ENCODE measurements around the gene UGT1A1. TPM values are rescaled to one million over a fixed set of nuclear protein-coding genes. Genes with fewer than 3 reads are reported as not detected.

Gene UGT1A1
- total RNA-seq: 1 to 10 TPM in 1 of 4 donors, under 1 TPM in 2, not detected in 1; 0.24 to 1.5 (median 0.72) TPM

- no peak for DNase-seq (ENCODE audit: low spot score in 2 of 2)
- 90% methylated on average over 6 of the region's 6 CpGs for WGBS
- Histone ChIP-seq H3K9me3 (no peaks in the 10 kb centered on the region), H3K4me3 (no peak within 1 kb of the TSS), H3K4me1 (no peaks in the 10 kb centered on the region), H3K27ac (no peak within 1 kb of the TSS), H3K27me3 (no peaks in the 10 kb centered on the region), H3K36me3 (no peaks in the 10 kb centered on the region)
- no peak for TF ChIP-seq POLR2AphosphoS5 (IDR thresholded peaks at IDR 0.05)
- TF ChIP-seq EP300 (IDR thresholded peaks at IDR 0.05): no peak
- TF ChIP-seq POLR2A (IDR thresholded peaks at IDR 0.05): no peak
- TF ChIP-seq, protein P1, sequence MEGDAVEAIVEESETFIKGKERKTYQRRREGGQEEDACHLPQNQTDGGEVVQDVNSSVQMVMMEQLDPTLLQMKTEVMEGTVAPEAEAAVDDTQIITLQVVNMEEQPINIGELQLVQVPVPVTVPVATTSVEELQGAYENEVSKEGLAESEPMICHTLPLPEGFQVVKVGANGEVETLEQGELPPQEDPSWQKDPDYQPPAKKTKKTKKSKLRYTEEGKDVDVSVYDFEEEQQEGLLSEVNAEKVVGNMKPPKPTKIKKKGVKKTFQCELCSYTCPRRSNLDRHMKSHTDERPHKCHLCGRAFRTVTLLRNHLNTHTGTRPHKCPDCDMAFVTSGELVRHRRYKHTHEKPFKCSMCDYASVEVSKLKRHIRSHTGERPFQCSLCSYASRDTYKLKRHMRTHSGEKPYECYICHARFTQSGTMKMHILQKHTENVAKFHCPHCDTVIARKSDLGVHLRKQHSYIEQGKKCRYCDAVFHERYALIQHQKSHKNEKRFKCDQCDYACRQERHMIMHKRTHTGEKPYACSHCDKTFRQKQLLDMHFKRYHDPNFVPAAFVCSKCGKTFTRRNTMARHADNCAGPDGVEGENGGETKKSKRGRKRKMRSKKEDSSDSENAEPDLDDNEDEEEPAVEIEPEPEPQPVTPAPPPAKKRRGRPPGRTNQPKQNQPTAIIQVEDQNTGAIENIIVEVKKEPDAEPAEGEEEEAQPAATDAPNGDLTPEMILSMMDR (IDR thresholded peaks at IDR 0.05): no peak
Measured at GRCh38 chr2:233760043-233760442, at the start of gene UGT1A1. Gene UGT1A1, plus strand, starts transcription at chr2:233760270. Its CDS starts 18 bp downstream, at chr2:233760288.

GRCh38 chr2:233711312-233712008 lies 48.6 kb upstream of the UGT1A1 start:
- H3K4me1 ChIP-seq: peaks cover 17% of the 10 kb centered on the region
- H3K4me3 ChIP-seq: no peak overlapping the region
- peak; percentile 73 to 81 for DNase-seq (ENCODE audit: low spot score in 2 of 2)
- TF ChIP-seq, protein P1 (IDR thresholded peaks at IDR 0.05): peak; percentile 58 to 86
- no peak for TF ChIP-seq POLR2A (IDR thresholded peaks at IDR 0.05)
- no peaks in the 10 kb centered on the region for H3K36me3 ChIP-seq
- no peak overlapping the region for H3K27ac ChIP-seq
- H3K9me3 ChIP-seq: no peaks in the 10 kb centered on the region
- no peaks in the 10 kb centered on the region for H3K27me3 ChIP-seq
- 44% methylated on average over 11 of the region's 11 CpGs for WGBS

- no peak within 1 kb of the TSS for H3K27ac ChIP-seq
- H3K9me3 ChIP-seq: no peaks in the 10 kb centered on the region
- H3K27me3 ChIP-seq: peaks cover under 1% of the 10 kb centered on the region
- TF ChIP-seq, protein P1 (IDR thresholded peaks at IDR 0.05): no peak
- TF ChIP-seq POLR2AphosphoS5 (IDR thresholded peaks at IDR 0.05) (no peak), POLR2A (IDR thresholded peaks at IDR 0.05) (no peak), EP300 (IDR thresholded peaks at IDR 0.05) (no peak)
- H3K4me3 ChIP-seq: no peak within 1 kb of the TSS
- peaks cover 7% of the 10 kb centered on the region for H3K4me1 ChIP-seq
- WGBS: 76% methylated on average over 14 of the region's 14 CpGs
- no peaks in the 10 kb centered on the region for H3K36me3 ChIP-seq
- DNase-seq (ENCODE audit: low spot score in 2 of 2): no peak
Measured at GRCh38 chr2:233712611-233713261, 47.3 kb upstream of the UGT1A1 start, which contains the start of gene UGT1A5. Gene UGT1A5, plus strand, starts transcription at chr2:233712907. Its CDS starts 85 bp downstream, at chr2:233712992.

GRCh38 chr2:233713262-233713615 lies 46.8 kb upstream of the UGT1A1 start:
- WGBS: 70% methylated on average over 7 of the region's 7 CpGs
- H3K36me3 ChIP-seq: no peaks in the 10 kb centered on the region

DNA sequence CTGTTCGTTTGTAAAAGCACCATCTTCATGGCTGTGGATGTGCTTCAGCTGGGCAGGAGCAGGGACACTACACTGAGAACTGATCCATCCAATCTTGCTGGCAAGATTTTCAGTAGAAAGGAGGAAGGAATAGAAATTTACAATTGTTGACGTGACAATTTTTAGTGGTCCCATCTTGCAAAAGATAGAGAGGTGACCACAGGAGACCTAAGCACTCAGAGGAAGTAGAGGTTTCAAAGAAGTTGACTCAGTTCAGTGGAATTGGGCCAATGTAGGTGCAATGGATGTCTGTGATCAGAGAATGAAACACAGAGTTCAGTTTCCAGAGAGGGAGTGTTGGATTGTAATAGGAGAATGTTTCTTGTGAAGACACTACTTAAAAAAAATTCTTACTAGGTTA lies 45.9 kb upstream of the UGT1A1 start:
- 69% methylated on average over 2 of the region's 2 CpGs for WGBS
- TF ChIP-seq POLR2A (IDR thresholded peaks at IDR 0.05): no peak
- no peak for TF ChIP-seq EP300 (IDR thresholded peaks at IDR 0.05)
- TF ChIP-seq, protein P1 (IDR thresholded peaks at IDR 0.05): no peak
- TF ChIP-seq POLR2AphosphoS5 (IDR thresholded peaks at IDR 0.05): no peak
- H3K27me3 ChIP-seq: peaks cover 4% of the 10 kb centered on the region
- H3K4me3 ChIP-seq: no peak overlapping the region
- no peaks in the 10 kb centered on the region for H3K4me1 ChIP-seq
- no peak for DNase-seq (ENCODE audit: low spot score in 2 of 2)
- H3K27ac ChIP-seq: no peak overlapping the region
- no peaks in the 10 kb centered on the region for H3K36me3 ChIP-seq
- no peaks in the 10 kb centered on the region for H3K9me3 ChIP-seq

More at GRCh38 chr2:233713262-233713615, 46.8 kb upstream of the UGT1A1 start:
- TF ChIP-seq, protein P1 (IDR thresholded peaks at IDR 0.05): no peak
- no peak for TF ChIP-seq EP300 (IDR thresholded peaks at IDR 0.05)
- TF ChIP-seq POLR2AphosphoS5 (IDR thresholded peaks at IDR 0.05): no peak
- no peak for TF ChIP-seq POLR2A (IDR thresholded peaks at IDR 0.05)
- Histone ChIP-seq H3K27ac (no peak overlapping the region), H3K27me3 (peaks cover 4% of the 10 kb centered on the region), H3K4me1 (peaks cover 2% of the 10 kb centered on the region), H3K4me3 (no peak overlapping the region), H3K9me3 (no peaks in the 10 kb centered on the region)
- no peak for DNase-seq (ENCODE audit: low spot score in 2 of 2)
